ENCODE measurements around the gene COX7A1.

Gene COX7A1

GRCh38 chr19:36128392-36128736 lies 23.9 kb downstream of the COX7A1 start:
- TF ChIP-seq CTCF (IDR thresholded peaks at IDR 0.05; ENCODE audit: borderline replicate concordance, insufficient read depth, low read depth, low read length), result no peak
- peak overlapping the region; percentile 57 for H3K4me3 ChIP-seq (ENCODE audit: low read depth, low read length)

- H3K4me3 ChIP-seq (ENCODE audit: low read depth, low read length), result no peak overlapping the region
- no peak for TF ChIP-seq CTCF (IDR thresholded peaks at IDR 0.05; ENCODE audit: borderline replicate concordance, insufficient read depth, low read depth, low read length)
Measured at GRCh38 chr19:36125557-36125956, 26.7 kb downstream of the COX7A1 start.

GRCh38 chr19:36121486-36122124 lies 30.6 kb downstream of the COX7A1 start:
- H3K4me3 ChIP-seq (ENCODE audit: low read depth, low read length), result no peak overlapping the region
- no peak for TF ChIP-seq CTCF (IDR thresholded peaks at IDR 0.05; ENCODE audit: borderline replicate concordance, insufficient read depth, low read depth, low read length)

- H3K4me3 ChIP-seq (ENCODE audit: low read depth, low read length), result no peak overlapping the region
- TF ChIP-seq CTCF (IDR thresholded peaks at IDR 0.05; ENCODE audit: borderline replicate concordance, insufficient read depth, low read depth, low read length), result no peak
Measured at GRCh38 chr19:36120984-36121358, 31.3 kb downstream of the COX7A1 start.

- H3K4me3 ChIP-seq (ENCODE audit: low read depth, low read length), result no peak overlapping the region
- no peak for TF ChIP-seq CTCF (IDR thresholded peaks at IDR 0.05; ENCODE audit: borderline replicate concordance, insufficient read depth, low read depth, low read length)
Measured at GRCh38 chr19:36120092-36120983, 31.9 kb downstream of the COX7A1 start.

- TF ChIP-seq CTCF (IDR thresholded peaks at IDR 0.05; ENCODE audit: borderline replicate concordance, insufficient read depth, low read depth, low read length), result no peak
- peak overlapping the region; percentile 81 for H3K4me3 ChIP-seq (ENCODE audit: low read depth, low read length)
Measured at GRCh38 chr19:36116344-36116637, 36.0 kb downstream of the COX7A1 start.

Data from GM12875 (cell line).